ENCODE data around the gene ZC3HAV1. TPM values are rescaled to one million over a fixed set of nuclear protein-coding genes. Genes with fewer than 3 reads are reported as not detected.

Gene ZC3HAV1
- total and polyA plus RNA-seq, 10 of the 15 experiments (the other 5 are each of a cell fraction or from before 2014, with no cell fraction given) = 18.5 to 55.3 (median 44.7) TPM

GRCh38 chr7:139118805-139119485, 9.4 kb upstream of the ZC3HAV1 start:
- POLR2A ChIA-PET = interaction anchor here (0.7 to 3.6 kb wide), 9 partner anchors 9 to 114 kb away, joined by 3 to 11 read pairs (median 3); partner anchors contain the start of gene UBN2
- in situ Hi-C loops (cut with MboI) = loop anchor here (10.0 kb wide), 1 partner anchor 936 kb away; no protein-coding TSS in a partner anchor
- TF ChIP-seq TCF12 (IDR thresholded peaks at IDR 0.05; ENCODE audit: low read depth, low read length) (0 out of 2 replicates have a peak, but pooled peaks have one; percentile 17), RAD21 (IDR thresholded peaks at IDR 0.05; ENCODE audit: insufficient read depth, low read depth, low read length) (no peak), ZNF592 (IDR thresholded peaks at IDR 0.05) (no peak), FOXM1 (IDR thresholded peaks at IDR 0.05; ENCODE audit: low read depth, low read length) (peak; percentile 44; the same call in 1 of the 2 replicates), BCL11A (IDR thresholded peaks at IDR 0.05; ENCODE audit: low read depth, low read length) (no peak), HSF1 (IDR thresholded peaks at IDR 0.05; ENCODE audit: low read depth, low read length) (no peak), BCLAF1 (IDR thresholded peaks at IDR 0.05) (no peak), ZBTB4 (CRISPR knock-in tag; IDR thresholded peaks at IDR 0.05) (no peak), CBX3 (IDR thresholded peaks at IDR 0.05; ENCODE audit: borderline replicate concordance, low read depth) (no peak)

More at GRCh38 chr7:139118805-139119485, 9.4 kb upstream of the ZC3HAV1 start:
- CTCF ChIA-PET = interaction anchor here (0.5 to 3.2 kb wide), 7 partner anchors 9 to 101 kb away, joined by 3 to 13 read pairs (median 7); a partner anchor contains a TSS
- peak; percentile 92 for ATAC-seq
- no peaks in the 10 kb centered on the region for H3K27me3 ChIP-seq (replicated peaks in 1 of 2; ENCODE audit: control insufficient read depth in 2 of 2, insufficient read depth in 2 of 2, low read length in 1 of 2)
- H3K4me2 ChIP-seq (ENCODE audit: control insufficient read depth, insufficient read depth) = peak overlapping the region; percentile 83
- no peaks in the 10 kb centered on the region for H3K36me3 ChIP-seq (ENCODE audit: control insufficient read depth in 2 of 2, insufficient read depth in 2 of 2, low read length in 1 of 2)
- no peaks in the 10 kb centered on the region for H4K20me1 ChIP-seq (ENCODE audit: control insufficient read depth, insufficient read depth)
- no peaks in the 10 kb centered on the region for H3K79me2 ChIP-seq (ENCODE audit: control insufficient read depth, insufficient read depth, low read length)
- peak overlapping the region; percentile 46; the same call in 1 of the 2 replicates for H3K4me3 ChIP-seq
- peak; percentile 75 for DNase-seq (ENCODE audit: low read depth, low spot score)
- 2% methylated on average over 7 of the region's 7 CpGs for WGBS (ENCODE audit: insufficient coverage, insufficient replicate concordance, low lambda C conversion rate, missing lambda C conversion rate)
- H2AFZ ChIP-seq (ENCODE audit: control insufficient read depth, low read depth, low read length) = peak overlapping the region; percentile 61
- H3K9ac ChIP-seq (ENCODE audit: control insufficient read depth, insufficient read depth, low read length) = peak overlapping the region; percentile 35
- RAD21 ChIA-PET (ENCODE audit: unreplicated experiment) = interaction anchor here (0.7 to 2.3 kb wide), 6 partner anchors 14 to 44 kb away, joined by 3 to 14 read pairs (median 6); a partner anchor contains a TSS
- SMC1A ChIA-PET (ENCODE audit: uncharacterized antibody, unreplicated experiment) = interaction anchor here (0.6 to 2.8 kb wide), 12 partner anchors 9 to 111 kb away, joined by 3 to 20 read pairs (median 6); a partner anchor contains a TSS
- no peaks in the 10 kb centered on the region; the same call in 2 of the 3 replicates for H3K9me3 ChIP-seq (replicated peaks; ENCODE audit: control insufficient read depth, insufficient read depth, low read length)
- H3K27ac ChIP-seq (ENCODE audit: control insufficient read depth, insufficient read depth) = peak overlapping the region; percentile 64
- H3K4me1 ChIP-seq (ENCODE audit: control insufficient read depth, insufficient read depth, low read length) = peaks cover 25% of the 10 kb centered on the region
- peak; percentile 99 for FAIRE-seq
- no TSS peak for BruUV-seq (replicated peaks)
- intact Hi-C loops (cut with micrococcal nuclease; ENCODE audit: unreplicated experiment) = loop anchor here (1.0 to 5.0 kb wide), 2 partner anchors 10 to 238 kb away; partner anchors contain the start of genes LUC7L2 and ZC3HAV1

Measured in GM12878 (cell line).